T-helper 2 cell treated with Interferon-gamma antibody and Interleukin-4, amounts not matched to agents 100 ng/mL and 5 ng/mL, for 36 hours (primary cell): ENCODE results near the gene SNPH. TPM values are rescaled to one million over a fixed set of nuclear protein-coding genes. Genes with fewer than 3 reads are reported as not detected.

Experiments used
- intact Hi-C: fragments of 100-400 bp; cut with micrococcal nuclease; formaldehyde crosslinking; loops from one replicate; pipeline ENCODE4 v1.15.1; 2023
- total RNA-seq: library from RNA; stranded (reverse); gene quantifications from 2 replicates; pipeline ENCODE4 v1.2.3, GENCODE V29; 2022

SNPH gene
- total RNA-seq, 1 donor from 2014 or later, result 5.2 TPM

GRCh38 chr20:1286267-1287024, 20.4 kb downstream of the SNPH start:
- intact Hi-C loops, result no loop called here

GRCh38 chr20:1287306-1287705, 21.2 kb downstream of the SNPH start:
- intact Hi-C loops, result no loop called here

GRCh38 chr20:1287787-1288569, 21.9 kb downstream of the SNPH start:
- intact Hi-C loops, result no loop called here

GRCh38 chr20:1291191-1291741, 25.2 kb downstream of the SNPH start:
- intact Hi-C loops, result no loop called here

GRCh38 chr20:1292620-1293019, 26.5 kb downstream of the SNPH start:
- intact Hi-C loops, result no loop called here

- intact Hi-C loops, result no loop called here
Measured at GRCh38 chr20:1293641-1294379, 27.7 kb downstream of the SNPH start.

GRCh38 chr20:1294497-1294896, 28.4 kb downstream of the SNPH start:
- intact Hi-C loops, result no loop called here

GRCh38 chr20:1295276-1295930, 29.3 kb downstream of the SNPH start:
- intact Hi-C loops, result no loop called here

GRCh38 chr20:1296117-1296610, 30.1 kb downstream of the SNPH start:
- intact Hi-C loops, result no loop called here

GRCh38 chr20:1296922-1297321, 30.8 kb downstream of the SNPH start:
- intact Hi-C loops, result no loop called here

GRCh38 chr20:1297486-1297885, 31.4 kb downstream of the SNPH start:
- intact Hi-C loops, result no loop called here

GRCh38 chr20:1298166-1298565, 32.1 kb downstream of the SNPH start:
- intact Hi-C loops, result no loop called here

GRCh38 chr20:1298888-1299511, 32.9 kb downstream of the SNPH start:
- intact Hi-C loops, result no loop called here

GRCh38 chr20:1299522-1299921, 33.4 kb downstream of the SNPH start:
- intact Hi-C loops, result no loop called here

- intact Hi-C loops, result no loop called here
Measured at GRCh38 chr20:1300083-1300840, 34.2 kb downstream of the SNPH start.

- intact Hi-C loops, result no loop called here
Measured at GRCh38 chr20:1301031-1301529, 35.0 kb downstream of the SNPH start.

GRCh38 chr20:1302685-1303541, 36.8 kb downstream of the SNPH start:
- intact Hi-C loops, result no loop called here

- intact Hi-C loops, result no loop called here
Measured at GRCh38 chr20:1304710-1305515, 38.8 kb downstream of the SNPH start.
